ENCODE data around the gene SLC45A1. TPM values are rescaled to one million over a fixed set of nuclear protein-coding genes. Genes with fewer than 3 reads are reported as not detected.

The SLC45A1 gene
- total and polyA plus RNA-seq, 9 of the 15 experiments (the other 6 are each of a cell fraction or from before 2014, with no cell fraction given) = not detected

GRCh38 chr1:8294170-8294697 is 23.7 kb upstream of the SLC45A1 start:
- BruUV-seq (replicated peaks) = no TSS peak
- intact Hi-C loops (cut with micrococcal nuclease) (no loop called here), in situ Hi-C loops (cut with MboI) (no loop called here)
- Histone ChIP-seq H2AFZ (ENCODE audit: low read depth, low read length) (no peak overlapping the region), H3K79me2 (ENCODE audit: control insufficient read depth, insufficient read depth, low read length) (no peaks in the 10 kb centered on the region), H3K27ac (ENCODE audit: extremely low read depth, low read depth, low read length) (no peak overlapping the region), H3K4me2 (ENCODE audit: insufficient read depth, low read length) (no peak overlapping the region), H3K36me3 (ENCODE audit: control insufficient read depth, insufficient read depth, low read length) (no peaks in the 10 kb centered on the region), H3K27me3 (ENCODE audit: control insufficient read depth in 2 of 2, insufficient read depth in 2 of 2, low read length in 2 of 2) (peaks cover 25 to 47% of the 10 kb centered on the region in 2 experiments), H3K9ac (ENCODE audit: insufficient read depth in 1 of 2, low read depth in 2 of 2, low read length in 2 of 2) (no peak overlapping the region; a peak in 1 of 4 replicates), H3K9me1 (ENCODE audit: control insufficient read depth, insufficient read depth, low read length) (no peaks in the 10 kb centered on the region), H3K4me1 (replicated peaks in 1 of 2; ENCODE audit: control insufficient read depth in 2 of 2, insufficient read depth in 2 of 2, low read length in 2 of 2) (no peaks in the 10 kb centered on the region), H3K9me3 (replicated peaks; ENCODE audit: control insufficient read depth, insufficient read depth, low read depth, low read length) (no peaks in the 10 kb centered on the region), H4K20me1 (replicated peaks; ENCODE audit: control insufficient read depth, insufficient read depth, low read length) (peaks cover 4% of the 10 kb centered on the region; the same call in 1 of the 2 replicates), H3K4me3 (no peak overlapping the region)
- ChIA-PET POLR2A (no interaction called here), CTCF (ENCODE audit: low intra/inter-chr PET ratio) (no interaction called here)
- FAIRE-seq (no peak), ATAC-seq (no peak), DNase-seq (ENCODE audit: extremely low read depth in 1 of 4, low spot score in 3 of 4) (no peak)
- WGBS (ENCODE audit: insufficient coverage, low coverage, missing lambda C conversion rate) = 1% methylated on average over 19 of the region's 19 CpGs
- TF ChIP-seq CBX2 (IDR thresholded peaks at IDR 0.05; ENCODE audit: insufficient read depth, low read length, poor library complexity, severe bottlenecking) (no peak), EGR1 (conservative IDR thresholded peaks at IDR 0.05) (peak; percentile 55)

GRCh38 chr1:8297245-8297644 is 20.7 kb upstream of the SLC45A1 start:
- Histone ChIP-seq H3K9me1 (ENCODE audit: control insufficient read depth, insufficient read depth, low read length) (no peaks in the 10 kb centered on the region), H4K20me1 (replicated peaks; ENCODE audit: control insufficient read depth, insufficient read depth, low read length) (no peaks in the 10 kb centered on the region), H3K27me3 (ENCODE audit: control insufficient read depth in 2 of 2, insufficient read depth in 2 of 2, low read length in 2 of 2) (peaks cover 25 to 43% of the 10 kb centered on the region in 2 experiments), H3K36me3 (ENCODE audit: control insufficient read depth, insufficient read depth, low read length) (no peaks in the 10 kb centered on the region), H3K9ac (ENCODE audit: insufficient read depth in 1 of 2, low read depth in 2 of 2, low read length in 2 of 2) (no peak overlapping the region), H3K79me2 (ENCODE audit: control insufficient read depth, insufficient read depth, low read length) (no peaks in the 10 kb centered on the region), H3K4me3 (no peak overlapping the region), H3K4me1 (replicated peaks in 1 of 2; ENCODE audit: control insufficient read depth in 2 of 2, insufficient read depth in 2 of 2, low read length in 2 of 2) (no peaks in the 10 kb centered on the region), H2AFZ (ENCODE audit: low read depth, low read length) (peak overlapping the region; percentile 65), H3K4me2 (ENCODE audit: insufficient read depth, low read length) (no peak overlapping the region), H3K9me3 (replicated peaks; ENCODE audit: control insufficient read depth, insufficient read depth, low read depth, low read length) (no peaks in the 10 kb centered on the region), H3K27ac (ENCODE audit: extremely low read depth, low read depth, low read length) (no peak overlapping the region)
- in situ Hi-C loops (cut with MboI) (no loop called here), intact Hi-C loops (cut with micrococcal nuclease) (no loop called here)
- no peak for FAIRE-seq
- DNase-seq (ENCODE audit: extremely low read depth in 1 of 4, low spot score in 3 of 4) = no peak
- ChIA-PET POLR2A (no interaction called here), CTCF (ENCODE audit: low intra/inter-chr PET ratio) (no interaction called here)
- 5% methylated on average over 4 of the region's 4 CpGs for WGBS (ENCODE audit: insufficient coverage, low coverage, missing lambda C conversion rate)
- BruUV-seq (replicated peaks) = no TSS peak
- peak; percentile 63; the same call in 2 of the 3 replicates for ATAC-seq
- TF ChIP-seq SIX5 (IDR thresholded peaks at IDR 0.05; ENCODE audit: borderline replicate concordance in 1 of 2, insufficient read depth in 1 of 2, low read depth in 1 of 2, low read length in 2 of 2) = peak in 1 of 2 experiments; percentile 19; a peak in 1 of 4 replicates
- TF ChIP-seq DEAF1 (CRISPR knock-in tag; IDR thresholded peaks at IDR 0.05) = no peak
- TF ChIP-seq CBFA2T2 (conservative IDR thresholded peaks at IDR 0.05) = 0 out of 2 replicates have a peak, but pooled peaks have one; percentile 7
- TF ChIP-seq HCFC1 (IDR thresholded peaks at IDR 0.05; ENCODE audit: low read depth, low read length) = peak; percentile 71
- no peak for TF ChIP-seq ZFP1 (CRISPR knock-in tag; IDR thresholded peaks at IDR 0.05)

Data from K562 (cell line).